HG03575 (cell line): Measurements from ENCODE around the gene PGP.
"Not testable (repeated sequence)": the region's sequence is repeated elsewhere in the genome, so short reads cannot be mapped to it uniquely, and the experiment has no call there.

Source experiments
- ATAC-seq: cut with Tn5 transposase; IDR thresholded peaks from one replicate; pipeline ENCODE4 v1.9.1; 2021; ENCODE audit not compliant: unreplicated experiment, insufficient number of reproducible peaks, low FRiP score; ENCODE audit errors: extremely low read depth

The PGP gene

GRCh38 chr16:2214719-2214968 is at the start of gene PGP:
Gene PGP, minus strand, starts transcription at chr16:2214840. Its CDS starts 63 bp downstream, at chr16:2214777.
- no peak for ATAC-seq

- ATAC-seq: not testable (repeated sequence)
These were observed 48.4 kb upstream of the PGP start for GRCh38 chr16:2263026-2263425.

- no peak for ATAC-seq
These were observed 45.6 kb upstream of the PGP start for GRCh38 chr16:2260250-2260649.

DNA sequence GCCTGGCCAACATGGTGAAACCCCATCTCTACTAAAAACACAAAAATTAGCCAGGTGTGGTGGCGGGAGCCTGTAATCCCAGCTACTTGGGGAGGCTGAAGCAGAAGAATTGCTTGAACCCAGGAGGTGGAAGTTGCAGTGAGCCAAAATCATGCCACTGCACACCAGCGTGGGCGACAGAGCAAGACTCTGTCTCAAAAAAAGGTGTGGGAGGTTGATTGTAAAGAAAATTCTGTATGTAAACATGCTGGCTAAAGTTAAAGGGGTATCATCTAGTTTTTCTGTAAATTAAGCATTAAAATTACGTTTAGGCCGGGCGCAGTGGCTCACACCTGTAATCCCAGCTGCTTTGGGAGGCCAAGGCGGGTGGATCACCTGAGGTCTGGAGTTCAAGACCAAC is 43.9 kb upstream of the PGP start:
- not testable (repeated sequence) for ATAC-seq

DNA sequence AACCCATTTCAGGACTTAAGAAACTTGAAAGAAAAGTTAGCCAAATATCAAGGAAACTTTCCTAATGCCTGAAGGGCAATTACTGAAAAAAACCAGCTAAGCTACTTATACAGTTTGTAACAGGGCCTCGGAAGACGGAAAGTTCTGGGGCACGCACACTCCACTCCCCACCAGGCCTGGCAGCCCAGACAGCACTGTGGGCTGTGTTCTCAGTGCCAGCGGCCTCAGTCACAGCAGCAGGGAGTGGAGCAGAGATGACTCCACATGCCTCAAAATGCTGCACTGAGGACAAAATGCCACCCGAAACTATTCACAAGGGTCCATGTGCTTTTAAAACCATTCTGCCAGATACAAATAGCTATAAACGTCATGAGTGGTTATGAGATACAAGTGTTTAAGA is 43.1 kb upstream of the PGP start:
- ATAC-seq: no peak

DNA sequence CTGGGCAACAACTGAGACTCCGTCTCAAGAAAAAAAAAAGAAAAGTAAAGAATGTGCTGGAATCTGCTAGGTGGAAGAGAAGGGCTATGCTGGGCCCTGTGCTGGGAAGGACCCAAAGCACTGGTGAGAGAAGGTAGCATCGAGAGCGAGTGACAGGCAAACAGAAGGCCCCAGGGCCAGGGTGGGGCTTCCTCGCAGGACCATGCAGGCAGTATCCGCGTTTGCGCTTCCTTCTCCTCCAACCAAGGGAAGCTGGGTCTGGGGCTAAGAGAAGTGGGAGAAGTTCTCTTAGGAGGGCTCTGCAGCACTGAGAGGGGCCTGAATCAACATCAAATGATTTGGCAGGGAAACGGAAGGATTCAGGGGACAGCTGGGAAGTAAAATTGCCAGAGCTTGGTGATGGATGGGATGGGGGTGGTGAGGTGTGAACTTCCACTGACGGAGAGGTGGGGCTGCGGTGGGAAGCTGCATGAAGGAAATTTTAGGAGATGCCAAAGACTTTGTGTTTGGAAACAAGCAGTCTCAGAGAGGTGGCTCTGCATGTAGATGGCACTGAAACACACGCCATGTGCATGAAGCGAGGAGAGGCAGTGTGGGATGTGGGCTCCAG is 42.0 kb upstream of the PGP start:
- no peak for ATAC-seq

DNA sequence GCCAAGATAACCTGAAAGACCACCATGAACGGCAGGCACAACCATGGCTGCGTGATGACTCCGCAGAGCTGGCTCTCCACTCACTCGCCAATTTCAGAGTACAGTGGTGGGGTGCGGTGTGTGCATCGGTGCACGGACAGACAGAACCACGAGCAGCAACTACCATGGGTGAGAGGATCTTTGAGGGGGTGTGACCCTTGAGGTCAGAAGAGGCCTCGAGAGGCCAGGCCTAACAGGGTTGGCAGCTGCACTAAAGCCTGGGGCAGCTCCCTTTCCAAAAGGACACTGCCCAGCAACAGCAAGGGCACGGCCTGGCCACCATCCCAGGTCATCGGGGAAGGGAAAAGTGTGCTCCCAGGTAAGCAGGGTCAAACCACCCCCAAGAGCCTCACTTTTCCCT is 38.7 kb upstream of the PGP start:
- no peak for ATAC-seq

DNA sequence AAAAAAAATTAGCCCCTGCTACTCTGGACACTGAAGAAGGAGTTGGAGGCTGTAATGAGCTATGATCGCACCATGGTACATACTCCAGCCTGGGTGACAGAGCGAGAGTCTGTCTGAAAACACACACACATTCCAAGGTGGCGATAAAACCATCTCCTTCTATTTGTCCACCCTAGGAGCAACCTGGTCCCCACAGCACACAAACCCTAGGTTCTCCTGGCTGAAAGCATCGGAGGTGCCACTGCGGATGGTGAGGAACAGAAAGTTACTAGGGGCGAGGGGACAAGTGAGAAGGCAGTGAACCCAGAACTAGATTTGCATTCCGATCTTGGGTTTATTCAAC is 38.1 kb upstream of the PGP start:
- no peak for ATAC-seq

DNA sequence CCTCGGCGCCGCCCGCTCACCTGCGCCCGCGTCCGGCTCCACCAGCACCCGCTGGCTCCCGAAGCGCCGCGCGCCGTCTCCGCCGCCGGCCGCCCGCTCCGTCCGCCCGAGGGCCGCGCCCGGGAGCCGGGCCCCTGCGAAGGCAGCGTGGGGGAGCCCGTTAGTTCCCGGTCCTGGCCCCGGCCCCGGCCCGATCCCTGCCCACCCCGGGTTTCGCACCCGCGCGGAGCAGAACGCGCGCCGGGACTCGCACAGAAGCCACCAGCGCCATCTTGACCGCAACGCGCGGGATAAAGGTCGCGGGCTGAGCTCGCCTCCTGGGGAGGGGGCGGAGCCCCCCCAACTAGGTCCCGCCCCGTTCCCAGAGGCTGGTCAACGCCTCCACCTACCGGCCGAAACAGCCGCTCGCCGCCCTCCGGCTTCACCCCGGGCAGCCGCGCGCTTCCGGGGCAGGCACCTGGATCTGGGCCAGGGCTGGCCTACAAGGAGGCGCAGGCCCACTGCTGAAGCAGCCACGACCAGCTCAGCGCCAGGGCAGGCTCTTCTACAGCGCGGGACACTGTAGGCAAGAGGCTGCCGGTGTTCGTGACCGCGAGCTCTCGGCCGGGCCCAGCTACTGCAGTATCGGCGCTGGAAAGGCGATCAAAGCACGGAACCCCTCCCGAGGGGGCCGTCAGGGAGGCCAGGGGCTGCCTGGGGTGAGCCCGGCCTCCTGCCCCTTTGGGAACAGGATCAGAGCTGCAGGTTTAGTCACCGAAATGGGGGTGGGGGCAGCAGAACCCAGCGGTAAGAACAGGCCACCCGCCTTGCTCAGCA is 36.9 kb upstream of the PGP start, which contains the start of gene ECI1:
TSS of gene ECI1 (minus strand) at position 292 of the 816 bp plus-strand sequence. CDS start at position 271, 21 bp downstream.
- ATAC-seq: no peak

GRCh38 chr16:2250652-2251295 is 36.1 kb upstream of the PGP start:
- no peak for ATAC-seq

DNA sequence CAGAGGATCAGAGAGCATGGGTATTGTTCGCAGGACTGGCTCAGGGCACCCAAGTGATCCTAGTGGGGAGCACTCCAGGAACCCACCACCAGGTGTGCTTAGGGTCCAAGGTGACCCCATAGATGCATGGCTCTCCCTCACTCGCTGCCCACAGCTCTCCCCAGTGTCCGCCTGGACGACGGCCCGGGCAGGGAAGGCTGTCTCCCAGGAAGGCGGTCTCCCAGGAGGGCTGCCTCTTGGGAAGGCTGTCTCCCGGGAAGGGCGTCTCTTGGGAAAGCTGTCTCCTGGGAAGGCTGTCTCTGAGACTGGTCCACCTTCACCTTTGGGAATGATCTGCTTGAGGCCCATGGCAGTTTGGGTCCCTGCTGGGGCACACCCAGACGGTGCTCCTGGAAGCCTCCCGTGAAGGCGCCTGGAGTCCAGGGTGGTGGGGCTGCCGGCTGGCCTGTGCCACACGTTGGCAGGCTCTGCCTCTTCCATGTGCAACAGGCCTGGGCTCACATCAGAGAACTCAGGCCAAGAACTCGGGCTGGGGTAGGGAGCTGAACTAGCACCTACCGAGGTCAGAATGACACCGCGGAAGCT is 31.8 kb upstream of the PGP start:
- no peak for ATAC-seq

- no peak for ATAC-seq
These were observed 30.5 kb upstream of the PGP start for GRCh38 chr16:2244926-2245795.

DNA sequence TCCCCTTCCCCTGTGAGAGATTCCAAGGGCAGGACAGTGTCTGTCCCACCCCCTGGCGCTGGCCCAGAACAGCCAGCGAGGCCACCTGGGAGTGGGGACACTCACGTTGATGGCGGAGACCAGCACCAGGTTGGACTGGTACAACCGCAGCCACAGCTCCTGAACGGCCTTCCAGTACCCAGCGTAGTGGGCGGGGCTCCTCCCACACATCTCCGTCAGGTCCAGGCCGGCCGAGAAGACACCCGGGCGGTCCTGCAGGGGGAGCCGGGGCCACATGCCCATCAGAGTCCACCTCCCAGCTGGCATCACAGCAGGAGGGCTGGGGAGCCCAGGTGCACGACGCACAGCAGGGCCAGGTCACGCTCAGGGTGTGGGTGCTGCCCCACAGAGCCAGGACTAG is 29.7 kb upstream of the PGP start:
- ATAC-seq: no peak

- ATAC-seq: no peak
These were observed 29.1 kb upstream of the PGP start for GRCh38 chr16:2243781-2244180.

DNA sequence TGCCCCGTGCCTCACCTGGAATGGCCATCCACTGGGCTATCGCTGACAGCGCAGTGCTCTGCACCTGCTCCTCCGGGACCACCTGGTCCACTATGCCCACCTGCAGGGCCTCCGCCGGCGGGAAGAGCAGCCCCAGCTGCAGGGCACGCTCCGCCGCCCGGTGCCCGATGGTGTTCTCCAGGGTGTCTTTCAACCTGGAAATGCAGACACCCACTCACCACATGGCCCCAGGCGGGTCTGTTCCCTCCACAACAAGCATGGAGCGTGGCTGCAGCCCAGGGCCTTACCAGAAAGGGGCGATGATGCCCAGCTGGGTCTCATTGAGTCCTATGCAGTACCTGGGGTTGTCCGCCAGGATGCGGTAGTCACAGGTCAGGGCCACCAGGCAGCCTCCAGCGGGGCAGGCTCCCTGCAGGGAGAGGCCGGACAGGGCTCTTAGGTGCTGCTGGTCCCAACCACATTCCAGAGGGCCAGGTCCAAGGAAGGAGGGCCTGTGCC is 28.4 kb upstream of the PGP start:
- no peak for ATAC-seq

DNA sequence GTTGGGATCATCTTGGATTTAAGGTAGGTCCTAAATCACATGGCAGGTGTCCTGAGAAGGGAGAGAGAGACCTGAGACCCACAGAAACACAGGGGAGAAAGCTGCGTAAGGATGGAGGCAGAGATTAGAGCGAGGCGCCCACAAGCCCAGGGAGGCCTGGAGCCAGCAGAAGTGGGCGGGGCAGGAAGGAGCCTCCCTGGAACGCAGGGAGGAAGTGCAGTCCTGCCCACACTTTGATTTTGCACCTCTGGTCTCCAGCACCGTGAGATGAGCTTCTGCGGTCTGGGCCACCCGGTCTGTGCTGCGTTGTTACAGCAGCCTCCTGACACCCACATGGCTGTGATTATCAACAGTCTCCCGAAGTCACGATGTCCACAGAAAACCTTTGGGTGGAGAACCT is 28.0 kb upstream of the PGP start:
- no peak for ATAC-seq

GRCh38 chr16:2240331-2240730 is 25.7 kb upstream of the PGP start:
- not testable (repeated sequence) for ATAC-seq

GRCh38 chr16:2238838-2239675 is 24.4 kb upstream of the PGP start:
- no peak for ATAC-seq
